Heart left ventricle (tissue), 16 donors: ENCODE results near the gene VMP1. TPM values are rescaled to one million over a fixed set of nuclear protein-coding genes. Genes with fewer than 3 reads are reported as not detected.
A peak's percentile ranks its signal among the peaks of the same experiment; 100 is the strongest.
"Not testable (repeated sequence)": the region's sequence is repeated elsewhere in the genome, so short reads cannot be mapped to it uniquely, and the experiment has no call there.

Experiments used
- ATAC-seq, 4 donors: fragments of 200-7000 bp; cut with Tn5 transposase; one replicate each; pipeline ENCODE4 v1.9.1; 2020 to 2022; ENCODE audit warnings: moderate library complexity in 4 of 4, mild to moderate bottlenecking in 3 of 4, moderate number of reproducible peaks in 1 of 4
- DNase-seq, 5 donors: peaks; one replicate each; pipeline ENCODE4 v3.0.0-alpha.2; 2020
- H3K27ac ChIP-seq, 12 donors: fragments of 200-600 bp; sonication (generic) in 4 of 12; one replicate each; pipeline versions ENCODE4 v1.5.0 to v1.8.0; 2016 to 2022; ENCODE audit warnings: mild to moderate bottlenecking in 2 of 12
- H3K27me3 ChIP-seq, 9 donors: fragments of 200-600 bp; sonication (generic) in 2 of 9; one replicate each; pipeline versions ENCODE4 v1.5.1 to v1.8.0; 2016 to 2022; ENCODE audit warnings: mild to moderate bottlenecking in 3 of 9
- H3K36me3 ChIP-seq, 9 donors: fragments of 200-600 bp; sonication (generic) in 2 of 9; one replicate each; pipeline versions ENCODE4 v1.5.0 to v1.8.0; 2018 to 2022; ENCODE audit warnings: mild to moderate bottlenecking in 2 of 9
- H3K4me1 ChIP-seq, 12 donors: fragments of 200-600 bp; sonication (generic) in 4 of 12; one replicate each; pipeline versions ENCODE4 v1.5.0 to v1.8.0; 2016 to 2022; ENCODE audit warnings: mild to moderate bottlenecking in 3 of 12
- H3K4me3 ChIP-seq, 12 donors: fragments of 200-600 bp; sonication (generic) in 4 of 12; one replicate each; pipeline versions ENCODE4 v1.5.0 to v1.8.0; 2017 to 2022; ENCODE audit warnings: mild to moderate bottlenecking in 9 of 12, moderate library complexity in 4 of 12
- H3K9me3 ChIP-seq, 12 donors: fragments of 200-600 bp; sonication (generic) in 4 of 12; one replicate each; pipeline versions ENCODE4 v1.5.0 to v1.8.0; 2016 to 2022; ENCODE audit warnings: mild to moderate bottlenecking in 1 of 12
- POLR2A ChIP-seq, 2 donors: fragments of 450-650 bp; IDR thresholded peaks; one replicate each; pipeline ENCODE4 v1.6.1; 2017; ENCODE audit warnings: antibody characterized with exemption in 2 of 2, mild to moderate bottlenecking in 2 of 2, moderate library complexity in 2 of 2
- WGBS, 4 donors: extraction: QIAGEN DNeasy Blood & Tissue Kit in 2 of 4; methylation state at CpG; one replicate each; pipeline versions ENCODE4 v1.1.5 to v1.1.7; 2013 to 2018; 5-methylcytosine and 5-hydroxymethylcytosine counted together
- intact Hi-C, 10 donors: fragments of 100-400 bp; cut with DNase I; formaldehyde crosslinking; loops; one replicate each; pipeline versions ENCODE4 v1.11.1 to v1.14.2; 2022
- polyA plus RNA-seq, 2 donors: library from polyadenylated mRNA; stranded (reverse); fragments of 200-250 nt; gene quantifications; one replicate each; pipeline ENCODE4 v1.2.3, GENCODE V29; 2013
- total RNA-seq, 9 donors: library from RNA; depleted of rRNA in 2 of 9; stranded (reverse); fragments of >200 nt in 2 of 9; fragmentation: NEBNext Ultra II Directional in 3 of 9; extraction: Animal tissue kit (Norgen Biotek cat#: 25700) in 3 of 9; gene quantifications; one replicate each; pipeline versions ENCODE4 v1.1.0 to v1.2.4, GENCODE V29; 2016 to 2023
- TF ChIP-seq, protein P1 (sequence below), 12 donors: fragments of 200-600 bp; sonication (generic) in 4 of 12; IDR thresholded peaks; one replicate each; pipeline versions ENCODE4 v1.5.0 to v1.8.0; 2018 to 2022; ENCODE audit warnings: antibody characterized with exemption in 12 of 12, mild to moderate bottlenecking in 5 of 12
- donor health status: ischemic (EF 13 %, LVEDD 7.1; RV severe dilation, severe dysfunction).
- donor health status: healthy with polysubstance abuse.
- donor health status: DM: no; HTN: yes; CAD: no.
- donor health status: DM: no; HTN: no; CAD: no.
- donor health status: ischemic (EF 25% LVEDD 6.9; RV normal size, moderate dysfunction).
- donor health status: ischemic (EF 25% LVEDD 5.7; RV mildly dilated, moderate dysfunction).
- donor health status: healthy.
- donor health status: DM: yes; HTN: yes; CAD: no.
- donor health status: ischemic (EF 35%, LVEDD 5.7; RV mildly dilated, moderate dysfunction).
- donor health status: nonischemic (EF 11% LVEDD 7.7; RV severe dilation, severe dysfunction).
- donor health status: DM: yes; HTN: yes; CAD: no.
- donor health status: PGD.
- donor health status: ischemic (EF 29% LVEDD 5.4; RV normal size, mild dysfunction).
- donor health status: nonischemic (EF 23%, LVEDD 6.1; RV moderate dilation, normal function).

VMP1 gene
- total and polyA plus RNA-seq, 11 donors: 19.3 to 181 (median 50.1) TPM

DNA sequence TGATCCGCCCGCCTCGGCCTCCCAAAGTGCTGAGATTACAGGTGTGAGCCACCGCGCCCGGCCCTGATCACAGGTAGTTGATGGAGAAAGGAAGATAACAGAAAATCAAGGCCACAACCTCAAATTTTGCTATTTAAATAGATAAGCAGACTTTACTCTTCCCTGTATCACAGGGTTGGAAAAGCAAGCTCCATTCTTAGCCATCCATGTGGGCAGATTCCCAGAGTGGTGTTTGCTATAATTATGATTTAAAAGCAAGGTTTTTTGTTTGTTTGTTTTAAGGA is 140.9 kb downstream of the VMP1 start:
- ATAC-seq: no peak
- DNase-seq: no peak
- Histone ChIP-seq H3K36me3 (no peaks in the 10 kb centered on the region), H3K27ac (peak overlapping the region in 2 of 12 donors; percentile 88 to 95), H3K27me3 (no peaks in the 10 kb centered on the region), H3K9me3 (no peaks in the 10 kb centered on the region), H3K4me3 (peak overlapping the region in 1 of 12 donors; percentile 13), H3K4me1 (peaks cover 2 to 85% (median 25%) of the 10 kb centered on the region in 12 donors)
- intact Hi-C loops: no loop called here
- TF ChIP-seq, protein P1, sequence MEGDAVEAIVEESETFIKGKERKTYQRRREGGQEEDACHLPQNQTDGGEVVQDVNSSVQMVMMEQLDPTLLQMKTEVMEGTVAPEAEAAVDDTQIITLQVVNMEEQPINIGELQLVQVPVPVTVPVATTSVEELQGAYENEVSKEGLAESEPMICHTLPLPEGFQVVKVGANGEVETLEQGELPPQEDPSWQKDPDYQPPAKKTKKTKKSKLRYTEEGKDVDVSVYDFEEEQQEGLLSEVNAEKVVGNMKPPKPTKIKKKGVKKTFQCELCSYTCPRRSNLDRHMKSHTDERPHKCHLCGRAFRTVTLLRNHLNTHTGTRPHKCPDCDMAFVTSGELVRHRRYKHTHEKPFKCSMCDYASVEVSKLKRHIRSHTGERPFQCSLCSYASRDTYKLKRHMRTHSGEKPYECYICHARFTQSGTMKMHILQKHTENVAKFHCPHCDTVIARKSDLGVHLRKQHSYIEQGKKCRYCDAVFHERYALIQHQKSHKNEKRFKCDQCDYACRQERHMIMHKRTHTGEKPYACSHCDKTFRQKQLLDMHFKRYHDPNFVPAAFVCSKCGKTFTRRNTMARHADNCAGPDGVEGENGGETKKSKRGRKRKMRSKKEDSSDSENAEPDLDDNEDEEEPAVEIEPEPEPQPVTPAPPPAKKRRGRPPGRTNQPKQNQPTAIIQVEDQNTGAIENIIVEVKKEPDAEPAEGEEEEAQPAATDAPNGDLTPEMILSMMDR (IDR thresholded peaks at IDR 0.05): no peak
- no peak for TF ChIP-seq POLR2A (IDR thresholded peaks at IDR 0.05)
- WGBS, 4 donors: 93 to 97% (median 95%) methylated on average over 6 of the region's 6 CpGs

DNA sequence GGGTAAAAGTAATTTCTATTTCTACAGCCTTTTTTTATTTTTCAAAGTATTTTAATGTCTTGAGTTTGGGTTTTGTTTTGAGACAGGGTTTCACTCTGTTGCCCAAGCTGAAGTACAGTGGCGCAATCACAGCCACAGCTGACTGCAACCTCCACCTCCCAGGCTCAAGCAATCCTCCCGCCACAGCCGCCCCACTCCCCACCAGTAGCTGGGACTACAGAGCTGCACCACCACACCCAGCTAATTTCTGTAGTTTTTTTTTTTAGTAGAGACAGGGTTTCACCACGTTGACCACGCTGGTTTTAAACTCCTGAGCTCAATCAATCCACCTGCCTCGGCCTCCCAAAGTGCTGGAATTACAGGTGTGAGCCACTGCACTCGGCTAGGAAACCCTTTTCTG is 141.3 kb downstream of the VMP1 start:
- Histone ChIP-seq H3K9me3 (no peaks in the 10 kb centered on the region), H3K27ac (peak overlapping the region in 1 of 12 donors; percentile 95), H3K4me1 (peaks cover 2 to 86% (median 29%) of the 10 kb centered on the region in 12 donors), H3K27me3 (no peaks in the 10 kb centered on the region), H3K36me3 (no peaks in the 10 kb centered on the region), H3K4me3 (peak overlapping the region in 1 of 12 donors; percentile 13)
- peak in 1 of 4 donors; percentile 45 for ATAC-seq
- peak in 3 of 5 donors; percentile 62 to 71 (median 69) for DNase-seq
- 76 to 90% (median 88%) methylated on average over 7 of the region's 7 CpGs for WGBS, 4 donors
- intact Hi-C loops: no loop called here
- no peak for TF ChIP-seq POLR2A (IDR thresholded peaks at IDR 0.05)
- TF ChIP-seq, protein P1 (IDR thresholded peaks at IDR 0.05): no peak

DNA sequence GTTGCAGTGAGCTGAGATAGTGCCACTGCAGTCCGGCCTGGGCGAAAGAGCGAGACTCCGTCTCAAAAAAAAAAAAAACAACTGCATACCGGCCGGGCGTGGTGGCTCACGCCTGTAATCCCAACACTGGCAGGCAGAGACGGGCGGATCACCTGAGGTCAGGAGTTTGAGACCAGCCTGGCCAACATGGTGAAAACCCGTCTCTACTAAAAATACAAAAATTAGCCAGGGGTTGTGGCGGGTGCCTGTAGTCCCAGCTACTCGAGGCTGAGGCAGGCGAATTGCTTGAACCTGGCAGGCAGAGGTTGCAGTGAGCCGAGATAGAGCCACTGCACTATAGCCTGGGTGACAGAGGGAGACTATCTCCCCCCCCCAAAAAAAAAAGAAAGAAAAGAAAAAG is 142.9 kb downstream of the VMP1 start:
- H3K4me3 ChIP-seq, H3K36me3 ChIP-seq, H3K27me3 ChIP-seq, H3K9me3 ChIP-seq, DNase-seq, intact Hi-C loops, ATAC-seq: not testable (repeated sequence)
- peak overlapping the region in 1 of 12 donors; percentile 82 for H3K27ac ChIP-seq
- 92 to 95% (median 93%) methylated on average over 15 of the region's 15 CpGs for WGBS, 4 donors
- H3K4me1 ChIP-seq: peaks cover 2 to 79% (median 29%) of the 10 kb centered on the region in 12 donors

DNA sequence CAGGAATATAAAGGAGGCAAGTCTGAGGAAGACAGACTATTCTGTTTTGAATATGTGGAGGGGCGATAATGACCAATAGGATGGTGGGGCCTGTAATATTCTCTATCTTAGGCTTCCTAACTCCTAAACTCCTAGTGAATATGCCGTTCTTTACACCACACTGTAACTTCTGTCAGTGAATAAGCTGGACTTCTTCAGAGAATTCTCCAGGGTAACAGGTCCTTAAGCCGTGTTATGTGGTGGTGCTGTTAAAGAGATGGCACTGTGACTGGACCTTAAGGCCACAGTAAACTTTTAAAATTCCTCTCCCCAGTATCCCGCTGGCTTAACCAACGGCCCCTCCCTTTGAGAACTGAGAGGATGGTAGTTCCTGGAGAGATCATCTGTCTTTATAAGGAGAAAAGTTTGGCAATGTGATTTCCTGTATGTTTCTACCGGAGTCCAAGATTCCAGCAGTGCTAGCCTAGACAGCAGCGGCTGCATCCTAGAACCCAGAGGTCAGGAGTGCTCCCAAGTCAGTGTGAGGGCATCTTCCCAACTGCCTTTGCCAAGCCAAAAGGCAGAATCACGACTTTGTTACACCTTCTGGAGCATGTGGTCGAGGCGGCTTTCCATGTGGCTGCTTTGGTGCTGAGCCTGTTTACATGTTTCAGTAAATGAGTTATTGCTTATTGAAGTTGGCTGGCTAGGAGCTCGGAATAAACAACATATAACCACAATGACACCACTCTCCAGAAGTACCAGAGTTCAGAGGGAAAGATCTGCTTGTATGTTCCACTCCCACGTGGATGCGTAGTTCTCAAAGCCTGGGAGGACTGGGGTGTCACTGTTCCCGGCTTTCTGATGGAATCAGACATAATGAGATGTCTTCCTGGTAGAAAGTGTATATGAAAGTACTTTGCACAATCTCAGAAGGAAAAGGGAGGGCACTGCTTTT is 144.3 kb downstream of the VMP1 start:
- ATAC-seq (peak in 2 of 4 donors; percentile 29), DNase-seq (peak in 1 of 5 donors; percentile 41)
- H3K27ac ChIP-seq: peak overlapping the region in 9 of 12 donors; percentile 15 to 82 (median 52)
- H3K4me1 ChIP-seq: peaks cover 0 to 76% (median 16%) of the 10 kb centered on the region in 12 donors
- intact Hi-C loops: no loop called here
- TF ChIP-seq, protein P1 (IDR thresholded peaks at IDR 0.05): no peak
- no peak for TF ChIP-seq POLR2A (IDR thresholded peaks at IDR 0.05)
- WGBS, 4 donors: 59 to 68% (median 63%) methylated on average over 14 of the region's 14 CpGs
- H3K4me3 ChIP-seq: no peak overlapping the region
- H3K36me3 ChIP-seq: no peaks in the 10 kb centered on the region
- H3K27me3 ChIP-seq: no peaks in the 10 kb centered on the region
- no peaks in the 10 kb centered on the region for H3K9me3 ChIP-seq

DNA sequence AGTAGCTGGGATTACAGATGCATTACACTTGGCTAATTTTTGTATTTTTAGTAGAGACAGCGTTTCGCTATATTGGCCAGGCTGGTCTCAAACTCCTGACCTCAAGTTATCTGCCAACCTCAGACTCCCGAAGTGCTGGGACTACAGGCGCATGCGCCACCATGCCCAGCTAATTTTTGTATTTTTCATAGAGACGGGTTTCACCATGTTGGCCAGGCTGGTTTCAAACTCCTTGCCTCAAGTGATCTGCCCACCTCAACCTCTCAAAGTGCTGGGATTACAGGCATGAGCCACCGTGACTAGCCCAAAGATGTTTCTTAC is 145.4 kb downstream of the VMP1 start:
- not testable (repeated sequence) for ATAC-seq, H3K9me3 ChIP-seq
- 89 to 98% (median 97%) methylated on average over 7 of the region's 7 CpGs for WGBS, 4 donors

More for the DNA sequence above, 145.4 kb downstream of the VMP1 start:
- H3K4me3 ChIP-seq, H3K27me3 ChIP-seq, H3K36me3 ChIP-seq, DNase-seq, intact Hi-C loops: not testable (repeated sequence)
- H3K27ac ChIP-seq: peak overlapping the region in 7 of 12 donors; percentile 7 to 82 (median 58)
- H3K4me1 ChIP-seq: peaks cover 0 to 65% (median 10%) of the 10 kb centered on the region in 12 donors
